GM12878 (cell line): ENCODE measurements around the gene STIL. TPM values are rescaled to one million over a fixed set of nuclear protein-coding genes. Genes with fewer than 3 reads are reported as not detected.

ENCODE experiments used
- ATAC-seq: fragments of 200-7000 bp; cut with Tn5 transposase; 3 replicates; pipeline ENCODE4 v1.9.1; 2020; ENCODE audit warnings: mild to moderate bottlenecking, moderate library complexity
- BruUV-seq: library from RNA; stranded (reverse); fragments of 400-500 nt; replicated peaks from 2 replicates; lab custom pipeline; 2021; lab: Mats Ljungman, UMichigan
- CTCF ChIA-PET: fragments of 300-600 bp; sonication (Branson Sonifier 250); formaldehyde crosslinking; extraction: SDS; loops from one replicate; lab custom pipeline; 2021; ENCODE audit warnings: inconsistent platforms; lab: Yijun Ruan, JAX
- POLR2A ChIA-PET: fragments of 350-600 bp; formaldehyde crosslinking; extraction: SDS; loops from one replicate; lab custom pipeline; 2021; ENCODE audit warnings: inconsistent platforms; lab: Charles Lee
- RAD21 ChIA-PET: fragments of 300-600 bp; sonication (Branson Sonifier 250); formaldehyde crosslinking; loops from one replicate; lab custom pipeline; 2023; ENCODE audit warnings: antibody characterized with exemption; ENCODE audit not compliant: unreplicated experiment; lab: Charles Lee
- SMC1A ChIA-PET: fragments of 300-600 bp; sonication (Branson Sonifier 250); formaldehyde crosslinking; loops from one replicate; lab custom pipeline; 2023; ENCODE audit not compliant: unreplicated experiment, uncharacterized antibody; lab: Charles Lee
- DNase-seq: peaks from one replicate; pipeline ENCODE4 v3.0.0-alpha.2; 2011; ENCODE audit warnings: low read depth, low spot score
- FAIRE-seq: peaks from 3 replicates; lab custom pipeline; 2011; peaks lifted over from hg19 to GRCh38; lab: Jason Lieb, UNC
- H2AFZ ChIP-seq: 2 replicates; pipeline ENCODE4 v1.6.0; 2011; ENCODE audit warnings: low read depth, low read length, control low read depth; ENCODE audit not compliant: control insufficient read depth
- H3K27ac ChIP-seq: 2 replicates; pipeline ENCODE4 v1.5.1; 2011; ENCODE audit warnings: control low read depth; ENCODE audit not compliant: control insufficient read depth, insufficient read depth
- H3K27me3 ChIP-seq, 2 experiments: replicated peaks in 1 of 2; 2 replicates each; pipeline versions ENCODE4 v1.6.0 to v1.6.1; 2011; ENCODE audit warnings: low read length in 1 of 2; ENCODE audit not compliant: control insufficient read depth in 2 of 2, insufficient read depth in 2 of 2
- H3K36me3 ChIP-seq, 2 experiments: 2 replicates each; pipeline ENCODE4 v1.5.1; 2011; ENCODE audit warnings: low read length in 1 of 2; ENCODE audit not compliant: control insufficient read depth in 2 of 2, insufficient read depth in 2 of 2
- H3K4me1 ChIP-seq: 2 replicates; pipeline ENCODE4 v1.6.1; 2011; ENCODE audit warnings: mild to moderate bottlenecking, low read length, moderate library complexity, mixed read lengths; ENCODE audit not compliant: control insufficient read depth, insufficient read depth
- H3K4me2 ChIP-seq: 2 replicates; pipeline ENCODE4 v1.6.0; 2011; ENCODE audit warnings: control low read depth; ENCODE audit not compliant: control insufficient read depth, insufficient read depth
- H3K4me3 ChIP-seq: fragments of 200-600 bp; sonication (generic); 2 replicates; pipeline ENCODE4 v1.5.1; 2016
- H3K79me2 ChIP-seq: 2 replicates; pipeline ENCODE4 v1.6.0; 2011; ENCODE audit warnings: low read length; ENCODE audit not compliant: control insufficient read depth, insufficient read depth
- H3K9ac ChIP-seq: 2 replicates; pipeline ENCODE4 v1.8.0; 2011; ENCODE audit warnings: low read length, control low read depth, mixed read lengths; ENCODE audit not compliant: control insufficient read depth, insufficient read depth
- H3K9me3 ChIP-seq: replicated peaks from 3 replicates; pipeline ENCODE4 v1.5.1; 2011; ENCODE audit warnings: mild to moderate bottlenecking, low read length; ENCODE audit not compliant: control insufficient read depth, insufficient read depth
- H4K20me1 ChIP-seq: 2 replicates; pipeline ENCODE4 v1.6.0; 2011; ENCODE audit not compliant: control insufficient read depth, insufficient read depth
- CHD2 ChIP-seq: IDR thresholded peaks from 2 replicates; pipeline ENCODE4 v1.6.1; 2011; ENCODE audit warnings: low read depth, low read length, improper control_type of control experiment, borderline replicate concordance
- RCOR1 ChIP-seq: conservative IDR thresholded peaks from 2 replicates; pipeline ENCODE4 v1.6.1; 2012; ENCODE audit warnings: low read depth, low read length, improper control_type of control experiment
- RELB ChIP-seq: fragments of 450-650 bp; IDR thresholded peaks from 2 replicates; pipeline ENCODE4 v1.6.1; 2017; ENCODE audit warnings: low read depth, mild to moderate bottlenecking, moderate library complexity
- SREBF1 ChIP-seq: IDR thresholded peaks from 2 replicates; pipeline ENCODE4 v1.6.1; 2012; ENCODE audit warnings: mild to moderate bottlenecking, low read length
- whole genome bisulfite sequencing: methylation state at CpG from one replicate; pipeline ENCODE4 v1.1.6; 2016; ENCODE audit warnings: low lambda C conversion rate; ENCODE audit not compliant: insufficient replicate concordance, insufficient coverage; ENCODE audit errors: missing lambda C conversion rate; 5-methylcytosine and 5-hydroxymethylcytosine counted together
- in situ Hi-C: fragments of 300-500 bp; cut with MboI; formaldehyde crosslinking; loops from 9 replicates; pipeline ENCODE4 v1.14.3; 2018; ENCODE audit warnings: mixed read lengths
- intact Hi-C: fragments of 100-400 bp; cut with micrococcal nuclease; formaldehyde crosslinking; loops from one replicate; pipeline ENCODE4 v1.14.2; 2022; ENCODE audit not compliant: unreplicated experiment
- polyA plus RNA-seq, 11 experiments: library from polyadenylated mRNA; depleted of rRNA in 4 of 11; unstranded in 6 of 11; stranded (reverse) in 5 of 11; fragments of >200 nt; fragmentation: Nextera tagmentation in 4 of 11; fragmentation: Illumina TruSeq in 1 of 11; extraction: Ambion mirVana in 4 of 11; extraction: Trizol in 1 of 11; gene quantifications; 1 replicate in 1 of 11; 2 replicates in 10 of 11; pipeline versions ENCODE4 v1.2.1 to v1.2.3, GENCODE V29; 2011 to 2016; ENCODE audit warnings: inconsistent platforms in 2 of 11, missing spikeins in 2 of 11, low read depth in 1 of 11
- total RNA-seq, 4 experiments: library from RNA; depleted of rRNA in 3 of 4; stranded (reverse); fragments of >200 nt in 3 of 4; fragmentation: Illumina TruSeq in 1 of 4; extraction: Trizol in 1 of 4; gene quantifications; 2 replicates each; pipeline versions ENCODE4 v1.2.1 to v1.2.3, GENCODE V29; 2013 to 2021

STIL gene
- total and polyA plus RNA-seq, 10 of the 15 experiments (the other 5 are each of a cell fraction or from before 2014, with no cell fraction given), result 6.0 to 35.1 (median 26.5) TPM

- ATAC-seq (no peak), FAIRE-seq (no peak), DNase-seq (no peak)
- Histone ChIP-seq H3K9ac (no peak overlapping the region), H3K36me3 (no peaks in the 10 kb centered on the region), H3K79me2 (no peaks in the 10 kb centered on the region), H3K27me3 (peaks cover 0 to 4% of the 10 kb centered on the region in 2 experiments; a peak in 3 of 4 replicates), H2AFZ (no peak overlapping the region), H3K9me3 (no peaks in the 10 kb centered on the region), H3K4me3 (no peak overlapping the region), H3K4me2 (no peak overlapping the region), H4K20me1 (no peaks in the 10 kb centered on the region), H3K4me1 (no peaks in the 10 kb centered on the region), H3K27ac (no peak overlapping the region)
- BruUV-seq, result no TSS peak
- intact Hi-C loops (no loop called here), in situ Hi-C loops (no loop called here)
- ChIA-PET RAD21 (interaction anchor here (0.6 kb wide), 1 partner anchor 241 kb away, joined by 3 read pairs; no protein-coding TSS in a partner anchor), SMC1A (interaction anchor here (1.2 kb wide), 1 partner anchor 22 kb away, joined by 3 read pairs; no protein-coding TSS in a partner anchor), CTCF (interaction anchor here (1.8 kb wide), 1 partner anchor 22 kb away, joined by 10 read pairs; no protein-coding TSS in a partner anchor), POLR2A (no interaction called here)
- 35% methylated on average over 4 of the region's 4 CpGs for WGBS
- no peak for TF ChIP-seq CHD2
- TF ChIP-seq SREBF1, result no peak
- no peak for TF ChIP-seq RCOR1
- no peak for TF ChIP-seq RELB
Observed at GRCh38 chr1:47201179-47201578, 112.8 kb downstream of the STIL start.

Other genes starting within 250 kb of the STIL start
- gene CYP4Z1, start 246.9 kb downstream of the STIL start, total RNA-seq (2014; rRNA removed), result not detected in 2 replicates
- not detected in 2 replicates for gene CYP4Z1, start 246.9 kb downstream of the STIL start, total RNA-seq (2014; rRNA removed; fragmentation: Illumina TruSeq; extraction: Trizol)
- not detected in 2 replicates for gene CYP4Z1, start 246.9 kb downstream of the STIL start, total RNA-seq (2021)
- gene CYP4Z1, start 246.9 kb downstream of the STIL start, polyA plus RNA-seq (2011; rRNA removed), result not detected in 2 replicates
- gene CYP4Z1, start 246.9 kb downstream of the STIL start, polyA plus RNA-seq (2014; fragmentation: Illumina TruSeq; extraction: Trizol), result not detected in 2 replicates
- not detected for gene CYP4Z1, start 246.9 kb downstream of the STIL start, polyA plus RNA-seq (2014; fragmentation: Nextera tagmentation; extraction: Ambion mirVana)
- gene CYP4Z1, start 246.9 kb downstream of the STIL start, polyA plus RNA-seq (2014; rRNA removed), result not detected in 2 replicates
- gene CYP4Z1, start 246.9 kb downstream of the STIL start, polyA plus RNA-seq (2016; fragmentation: Nextera tagmentation; extraction: Ambion mirVana), result not detected
- not detected in 2 replicates for gene CYP4A22, start 176.7 kb downstream of the STIL start, total RNA-seq (2014; rRNA removed)
- not detected in 2 replicates for gene CYP4A22, start 176.7 kb downstream of the STIL start, total RNA-seq (2014; rRNA removed; fragmentation: Illumina TruSeq; extraction: Trizol)
- gene CYP4A22, start 176.7 kb downstream of the STIL start, total RNA-seq (2021), result not detected in 2 replicates
- not detected in 2 replicates for gene CYP4A22, start 176.7 kb downstream of the STIL start, polyA plus RNA-seq (2011; rRNA removed)
- gene CYP4A22, start 176.7 kb downstream of the STIL start, polyA plus RNA-seq (2014; fragmentation: Illumina TruSeq; extraction: Trizol), result not detected in 2 replicates
- gene CYP4A22, start 176.7 kb downstream of the STIL start, polyA plus RNA-seq (2014; fragmentation: Nextera tagmentation; extraction: Ambion mirVana), result not detected
- gene CYP4A22, start 176.7 kb downstream of the STIL start, polyA plus RNA-seq (2014; rRNA removed), result not detected in 2 replicates
- not detected for gene CYP4A22, start 176.7 kb downstream of the STIL start, polyA plus RNA-seq (2016; fragmentation: Nextera tagmentation; extraction: Ambion mirVana)
- not detected in 2 replicates for gene PDZK1IP1, start 124.1 kb downstream of the STIL start, total RNA-seq (2014; rRNA removed)
- gene PDZK1IP1, start 124.1 kb downstream of the STIL start, total RNA-seq (2014; rRNA removed; fragmentation: Illumina TruSeq; extraction: Trizol), result not detected in 2 replicates
- not detected in 2 replicates for gene PDZK1IP1, start 124.1 kb downstream of the STIL start, total RNA-seq (2021)
- not detected in 2 replicates for gene PDZK1IP1, start 124.1 kb downstream of the STIL start, polyA plus RNA-seq (2011; rRNA removed)
- not detected in 2 replicates for gene PDZK1IP1, start 124.1 kb downstream of the STIL start, polyA plus RNA-seq (2014; fragmentation: Illumina TruSeq; extraction: Trizol)
- gene PDZK1IP1, start 124.1 kb downstream of the STIL start, polyA plus RNA-seq (2014; fragmentation: Nextera tagmentation; extraction: Ambion mirVana), result not detected
- gene PDZK1IP1, start 124.1 kb downstream of the STIL start, polyA plus RNA-seq (2014; rRNA removed), result not detected in 2 replicates
- not detected for gene PDZK1IP1, start 124.1 kb downstream of the STIL start, polyA plus RNA-seq (2016; fragmentation: Nextera tagmentation; extraction: Ambion mirVana)
- not detected in 2 replicates for gene TAL1, start 81.9 kb downstream of the STIL start, total RNA-seq (2014; rRNA removed)
- gene TAL1, start 81.9 kb downstream of the STIL start, total RNA-seq (2014; rRNA removed; fragmentation: Illumina TruSeq; extraction: Trizol), result not detected in 2 replicates
- 0.05 TPM in 2 replicates for gene TAL1, start 81.9 kb downstream of the STIL start, total RNA-seq (2021)
- not detected in 2 replicates for gene TAL1, start 81.9 kb downstream of the STIL start, polyA plus RNA-seq (2011; rRNA removed)
- gene TAL1, start 81.9 kb downstream of the STIL start, polyA plus RNA-seq (2014; fragmentation: Illumina TruSeq; extraction: Trizol), result not detected in 2 replicates
- gene TAL1, start 81.9 kb downstream of the STIL start, polyA plus RNA-seq (2014; fragmentation: Nextera tagmentation; extraction: Ambion mirVana), result not detected
- not detected in 2 replicates for gene TAL1, start 81.9 kb downstream of the STIL start, polyA plus RNA-seq (2014; rRNA removed)
- not detected for gene TAL1, start 81.9 kb downstream of the STIL start, polyA plus RNA-seq (2016; fragmentation: Nextera tagmentation; extraction: Ambion mirVana)
- gene CMPK1, start 19.6 kb upstream of the STIL start, total RNA-seq (2014; rRNA removed), result 79.8 and 100 TPM in 2 replicates
- gene CMPK1, start 19.6 kb upstream of the STIL start, total RNA-seq (2014; rRNA removed; fragmentation: Illumina TruSeq; extraction: Trizol), result 122 and 130 TPM in 2 replicates
- 112 and 116 TPM in 2 replicates for gene CMPK1, start 19.6 kb upstream of the STIL start, total RNA-seq (2021)
- gene CMPK1, start 19.6 kb upstream of the STIL start, polyA plus RNA-seq (2011; rRNA removed), result 79.2 and 141 TPM in 2 replicates
- gene CMPK1, start 19.6 kb upstream of the STIL start, polyA plus RNA-seq (2014; fragmentation: Illumina TruSeq; extraction: Trizol), result 126 and 161 TPM in 2 replicates
- 10 to 100 TPM; 43.7 to 61.0 TPM for gene CMPK1, start 19.6 kb upstream of the STIL start, polyA plus RNA-seq (2014; fragmentation: Nextera tagmentation; extraction: Ambion mirVana)
- gene CMPK1, start 19.6 kb upstream of the STIL start, polyA plus RNA-seq (2014; rRNA removed), result 67.2 and 76.6 TPM in 2 replicates
- 100 to 1,000 TPM in 1 of 2 experiments, 10 to 100 TPM in 1; 91.5 to 159 TPM for gene CMPK1, start 19.6 kb upstream of the STIL start, polyA plus RNA-seq (2016; fragmentation: Nextera tagmentation; extraction: Ambion mirVana)
- gene FOXE3, start 102.1 kb upstream of the STIL start, total RNA-seq (2014; rRNA removed), result not detected in 2 replicates
- not detected in 2 replicates for gene FOXE3, start 102.1 kb upstream of the STIL start, total RNA-seq (2014; rRNA removed; fragmentation: Illumina TruSeq; extraction: Trizol)
- gene FOXE3, start 102.1 kb upstream of the STIL start, total RNA-seq (2021), result not detected in 2 replicates
- gene FOXE3, start 102.1 kb upstream of the STIL start, polyA plus RNA-seq (2011; rRNA removed), result not detected in 2 replicates
- not detected in 2 replicates for gene FOXE3, start 102.1 kb upstream of the STIL start, polyA plus RNA-seq (2014; fragmentation: Illumina TruSeq; extraction: Trizol)
- gene FOXE3, start 102.1 kb upstream of the STIL start, polyA plus RNA-seq (2014; fragmentation: Nextera tagmentation; extraction: Ambion mirVana), result not detected
- 0.13 TPM in 1 of 2 replicates, not detected in the other for gene FOXE3, start 102.1 kb upstream of the STIL start, polyA plus RNA-seq (2014; rRNA removed)
- gene FOXE3, start 102.1 kb upstream of the STIL start, polyA plus RNA-seq (2016; fragmentation: Nextera tagmentation; extraction: Ambion mirVana), result not detected
- under 0.01 and 0.05 TPM in 2 replicates for gene FOXD2, start 123.9 kb upstream of the STIL start, total RNA-seq (2014; rRNA removed)
- gene FOXD2, start 123.9 kb upstream of the STIL start, total RNA-seq (2014; rRNA removed; fragmentation: Illumina TruSeq; extraction: Trizol), result 0.04 TPM in 1 of 2 replicates, not detected in the other
- gene FOXD2, start 123.9 kb upstream of the STIL start, total RNA-seq (2021), result 0.05 TPM in 1 of 2 replicates, not detected in the other
- 0.01 and 0.04 TPM in 2 replicates for gene FOXD2, start 123.9 kb upstream of the STIL start, polyA plus RNA-seq (2011; rRNA removed)
- gene FOXD2, start 123.9 kb upstream of the STIL start, polyA plus RNA-seq (2014; fragmentation: Illumina TruSeq; extraction: Trizol), result 0.01 TPM in 1 of 2 replicates, not detected in the other
- gene FOXD2, start 123.9 kb upstream of the STIL start, polyA plus RNA-seq (2014; fragmentation: Nextera tagmentation; extraction: Ambion mirVana), result under 1 TPM in 1 of 2 experiments, not detected in 1; 0.04 TPM
- gene FOXD2, start 123.9 kb upstream of the STIL start, polyA plus RNA-seq (2014; rRNA removed), result 0.01 and 0.04 TPM in 2 replicates
- under 1 TPM; 0.23 to 0.27 TPM for gene FOXD2, start 123.9 kb upstream of the STIL start, polyA plus RNA-seq (2016; fragmentation: Nextera tagmentation; extraction: Ambion mirVana)